ENCODE data around the gene NSUN2.

Gene NSUN2

DNA sequence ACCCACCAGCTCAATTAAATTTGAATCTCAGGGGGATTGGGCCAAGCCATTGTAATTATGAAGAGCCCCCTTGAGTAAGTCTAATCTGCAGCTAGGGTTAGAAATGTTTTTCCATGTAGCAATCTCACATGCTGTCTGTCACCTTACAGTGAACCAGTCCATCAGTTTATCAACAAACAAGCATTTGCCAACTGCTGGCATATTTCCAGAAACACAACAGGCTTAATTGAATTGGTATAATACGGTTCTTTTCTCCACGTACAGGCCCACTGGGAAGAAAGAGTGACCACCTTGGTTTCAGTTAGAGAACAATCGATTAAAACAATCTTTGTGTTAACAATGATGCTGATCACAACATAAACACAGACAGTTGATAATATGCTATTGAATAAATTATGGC is 67.4 kb downstream of the NSUN2 start:
- no peak for DNase-seq (ENCODE audit: low read depth)
- no peak for TF ChIP-seq CTCF (conservative IDR thresholded peaks at IDR 0.05; ENCODE audit: low read depth, low read length)
- H3K4me3 ChIP-seq (ENCODE audit: low read depth, low read length) = no peak overlapping the region

DNA sequence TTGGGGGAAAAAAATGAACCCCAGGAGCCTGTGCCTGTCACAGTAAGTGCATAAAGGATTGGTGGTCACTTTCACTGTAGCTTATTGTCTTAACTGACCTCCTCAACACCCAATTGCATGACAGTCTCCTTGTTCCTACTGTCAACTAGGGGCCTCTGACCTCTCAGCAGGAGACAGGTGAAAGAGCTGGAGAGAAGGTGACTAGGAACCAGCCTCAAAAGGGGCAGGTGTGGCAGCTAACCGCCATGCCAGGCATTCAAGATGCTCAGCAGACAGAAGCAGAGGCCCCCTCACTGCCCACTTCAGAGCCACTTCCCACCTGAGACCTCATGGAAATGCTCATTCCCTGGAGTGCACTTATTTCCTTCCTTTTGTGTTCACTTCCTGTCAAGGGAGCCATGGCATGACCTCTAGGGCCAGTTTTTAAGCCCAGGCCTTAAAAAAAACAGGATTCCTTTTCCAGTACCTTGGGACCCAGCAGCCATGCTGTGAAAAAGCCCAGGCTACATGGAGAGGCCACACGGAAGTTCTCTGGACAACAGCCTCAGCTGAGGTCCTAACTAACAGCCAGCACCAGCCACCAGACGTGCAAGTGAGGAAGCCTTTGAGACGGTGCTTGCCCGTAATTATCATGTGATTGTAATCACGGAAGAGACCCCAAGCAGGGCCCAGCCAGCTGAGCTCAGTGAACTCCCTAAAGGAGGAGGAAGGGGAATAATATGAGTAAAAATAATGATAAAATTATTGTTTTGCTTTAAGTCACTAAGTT is 74.9 kb downstream of the NSUN2 start:
- no peak for TF ChIP-seq CTCF (conservative IDR thresholded peaks at IDR 0.05; ENCODE audit: low read depth, low read length)
- no peak for DNase-seq (ENCODE audit: low read depth)
- H3K4me3 ChIP-seq (ENCODE audit: low read depth, low read length) = no peak overlapping the region

- DNase-seq (ENCODE audit: low read depth) = no peak
- no peak for TF ChIP-seq CTCF (conservative IDR thresholded peaks at IDR 0.05; ENCODE audit: low read depth, low read length)
- no peak overlapping the region for H3K4me3 ChIP-seq (ENCODE audit: low read depth, low read length)
These were observed 76.1 kb downstream of the NSUN2 start for GRCh38 chr5:6556802-6557102.

DNA sequence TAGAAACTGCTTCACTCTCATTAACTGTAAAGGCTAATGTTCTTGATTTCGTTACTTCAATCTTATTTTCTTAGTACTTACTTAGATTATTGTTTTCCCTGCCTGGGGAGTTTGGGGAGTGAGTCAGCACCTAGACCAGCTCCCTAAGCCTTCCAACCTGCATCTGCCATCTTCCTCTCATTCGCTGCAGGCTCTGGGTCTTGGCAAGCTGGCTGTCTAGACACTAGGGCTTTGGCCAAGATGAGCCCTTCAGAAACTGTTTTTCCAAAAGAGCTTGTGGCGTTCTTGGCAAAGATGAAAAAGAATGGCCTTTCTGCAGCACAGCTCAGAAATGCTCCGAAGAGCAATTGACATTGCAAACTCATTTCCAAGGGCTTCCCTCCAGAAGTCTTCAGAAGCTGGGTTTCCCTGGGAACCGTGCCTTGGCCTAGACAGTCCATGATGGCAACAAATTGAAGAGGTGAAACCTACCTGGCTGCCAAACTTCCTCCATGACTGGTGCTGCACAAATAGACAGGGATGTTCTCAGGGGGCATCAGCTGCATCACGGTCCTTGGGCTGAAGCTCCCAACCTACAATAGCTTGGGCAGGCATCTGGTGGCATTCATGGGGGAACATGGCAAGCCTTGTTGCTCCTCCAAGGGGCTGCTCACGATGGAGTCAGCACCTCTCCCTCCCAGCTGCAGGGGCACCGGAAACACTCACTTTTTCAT is 76.6 kb downstream of the NSUN2 start:
- TF ChIP-seq CTCF (conservative IDR thresholded peaks at IDR 0.05; ENCODE audit: low read depth, low read length) = no peak
- no peak overlapping the region for H3K4me3 ChIP-seq (ENCODE audit: low read depth, low read length)
- DNase-seq (ENCODE audit: low read depth) = no peak

DNA sequence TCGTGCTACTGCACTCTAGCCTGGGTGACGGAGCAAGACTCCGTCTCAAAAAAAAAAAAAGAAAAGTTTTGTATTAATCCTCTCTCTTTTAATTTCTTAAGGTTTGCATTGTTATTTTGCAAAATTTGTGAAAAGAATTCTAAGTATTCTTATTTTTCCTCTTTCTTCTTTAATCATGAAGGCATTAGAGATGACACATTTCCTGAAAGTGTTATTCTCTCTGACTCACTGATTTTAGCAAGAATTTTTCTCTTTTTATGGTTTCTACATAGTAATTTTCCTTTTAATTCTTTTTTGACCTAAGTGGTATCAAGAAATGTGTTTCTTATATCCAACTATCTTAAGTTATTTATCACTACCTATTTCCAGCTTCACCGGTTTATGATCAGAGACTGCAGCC is 78.0 kb downstream of the NSUN2 start:
- TF ChIP-seq CTCF (conservative IDR thresholded peaks at IDR 0.05; ENCODE audit: low read depth, low read length) = no peak
- no peak for DNase-seq (ENCODE audit: low read depth)
- H3K4me3 ChIP-seq (ENCODE audit: low read depth, low read length) = no peak overlapping the region

DNA sequence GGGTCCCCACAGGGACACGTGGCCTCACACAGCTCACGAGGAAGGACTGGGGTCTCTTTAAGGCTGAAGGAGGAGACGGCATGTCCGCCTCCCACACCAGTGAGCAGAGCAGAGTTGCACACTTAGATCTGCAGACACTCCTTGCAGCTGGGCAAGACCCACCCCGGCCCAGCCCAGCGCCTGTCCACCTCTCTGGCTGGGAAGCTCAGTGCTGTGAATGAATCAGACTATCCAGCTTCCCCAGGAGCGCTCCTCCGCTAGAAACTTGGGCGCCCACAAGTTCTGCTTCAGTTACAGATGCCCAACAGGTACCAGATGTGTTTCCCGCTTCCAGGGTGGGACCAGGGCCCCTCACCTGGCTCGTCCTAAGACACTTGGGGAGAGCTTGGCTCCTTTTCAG is 78.9 kb downstream of the NSUN2 start:
- TF ChIP-seq CTCF (conservative IDR thresholded peaks at IDR 0.05; ENCODE audit: low read depth, low read length) = no peak

DNA sequence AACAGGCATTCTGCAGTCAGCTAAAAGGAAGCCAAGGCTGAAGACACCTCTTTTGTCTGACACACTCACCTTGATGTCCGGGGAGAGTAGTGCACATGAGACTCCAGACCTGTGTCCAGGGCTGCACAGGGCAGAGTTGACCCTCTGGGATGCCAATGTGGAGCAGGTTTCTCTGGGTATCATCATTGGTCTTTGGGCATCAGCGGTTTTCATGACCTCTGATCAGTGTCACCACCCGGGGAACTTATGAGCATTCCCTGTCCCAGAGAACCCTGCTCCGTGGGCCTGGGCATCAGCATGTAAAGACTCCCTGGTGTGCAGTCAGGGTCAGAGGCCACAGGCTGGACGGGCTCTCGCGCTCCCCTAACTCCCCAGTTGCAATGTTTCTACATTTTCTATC is 80.2 kb downstream of the NSUN2 start:
- H3K4me3 ChIP-seq (ENCODE audit: low read depth, low read length) = no peak overlapping the region
- no peak for TF ChIP-seq CTCF (conservative IDR thresholded peaks at IDR 0.05; ENCODE audit: low read depth, low read length)
- DNase-seq (ENCODE audit: low read depth) = no peak

More for the DNA sequence above, 78.9 kb downstream of the NSUN2 start:
- H3K4me3 ChIP-seq (ENCODE audit: low read depth, low read length) = no peak overlapping the region
- DNase-seq (ENCODE audit: low read depth) = no peak

Measured in choroid plexus epithelial cell (primary cell).